SK-N-SH (cell line): Measurements from ENCODE around the gene PANX2. TPM values are rescaled to one million over a fixed set of nuclear protein-coding genes. Genes with fewer than 3 reads are reported as not detected.

Source experiments
- CTCF ChIA-PET: fragments of 300-600, 350-600 bp; formaldehyde crosslinking; extraction: SDS; loops from one replicate; lab custom pipeline; 2021; lab: Yijun Ruan, JAX
- POLR2A ChIA-PET: fragments of 350-600 bp; sonication (Branson Sonifier 250); formaldehyde crosslinking; extraction: SDS; loops from one replicate; lab custom pipeline; 2020; ENCODE audit warnings: antibody characterized with exemption, inconsistent platforms; lab: Yijun Ruan, JAX
- DNase-seq: peaks from one replicate; pipeline ENCODE4 v3.0.0; 2012
- H2AFZ ChIP-seq: fragments of 200-600 bp; sonication (generic); 2 replicates; pipeline ENCODE4 v1.8.1; 2016; ENCODE audit warnings: antibody characterized with exemption, mild to moderate bottlenecking, low read depth
- H3F3A ChIP-seq: fragments of 200-600 bp; sonication (generic); replicated peaks from 2 replicates; pipeline ENCODE3; 2016; ENCODE audit warnings: antibody characterized with exemption, mild to moderate bottlenecking; ENCODE audit not compliant: insufficient read depth
- H3K27ac ChIP-seq, 2 experiments: fragments of 200-500 bp in 1 of 2; fragments of 200-600 bp in 1 of 2; sonication (Bioruptor generic) in 1 of 2; sonication (generic), shearing (Covaris generic) in 1 of 2; 2 replicates each; pipeline versions ENCODE4 v1.5.1 to v1.6.1; 2014 to 2016; ENCODE audit warnings: low read depth in 2 of 2, inconsistent platforms in 1 of 2, low read length in 1 of 2, mild to moderate bottlenecking in 1 of 2, mixed read lengths in 1 of 2
- H3K27me3 ChIP-seq: fragments of 200-600 bp; sonication (generic), shearing (Covaris generic); 2 replicates; pipeline ENCODE4 v1.6.1; 2016; ENCODE audit warnings: mixed run types; ENCODE audit not compliant: insufficient read depth
- H3K36me3 ChIP-seq, 2 experiments: fragments of 200-500 bp in 1 of 2; fragments of 200-600 bp in 1 of 2; sonication (Bioruptor generic) in 1 of 2; sonication (generic) in 1 of 2; replicated peaks in 1 of 2; 2 replicates each; pipeline versions ENCODE3 to v1.5.1; 2014 to 2016; ENCODE audit warnings: low read length in 1 of 2, mild to moderate bottlenecking in 1 of 2; ENCODE audit not compliant: insufficient read depth in 2 of 2, control insufficient read depth in 1 of 2
- H3K4me1 ChIP-seq, 2 experiments: fragments of 200-500 bp in 1 of 2; fragments of 200-600 bp in 1 of 2; sonication (Bioruptor generic) in 1 of 2; sonication (generic), shearing (Covaris generic) in 1 of 2; 2 replicates each; pipeline versions ENCODE4 v1.5.1 to v1.6.1; 2014 to 2016; ENCODE audit warnings: low read depth in 1 of 2, low read length in 1 of 2, mixed run types in 1 of 2; ENCODE audit not compliant: insufficient read depth in 2 of 2, control insufficient read depth in 1 of 2
- H3K4me2 ChIP-seq: fragments of 200-600 bp; sonication (generic), shearing (Covaris generic); 2 replicates; pipeline ENCODE4 v1.6.1; 2017; ENCODE audit warnings: mixed run types
- H3K4me3 ChIP-seq, 2 experiments: fragments of 200-500 bp in 1 of 2; fragments of 200-600 bp in 1 of 2; sonication (Bioruptor generic) in 1 of 2; sonication (generic), shearing (Covaris generic) in 1 of 2; 2 replicates each; pipeline versions ENCODE4 v1.5.1 to v1.8.1; 2014 to 2016; ENCODE audit warnings: low read depth in 2 of 2, inconsistent platforms in 1 of 2, low read length in 1 of 2, mild to moderate bottlenecking in 1 of 2, mixed read lengths in 1 of 2, moderate library complexity in 1 of 2
- H3K79me2 ChIP-seq: fragments of 200-600 bp; sonication (generic); 2 replicates; pipeline ENCODE4 v1.8.1; 2017; ENCODE audit warnings: mild to moderate bottlenecking; ENCODE audit not compliant: insufficient read depth
- H3K9ac ChIP-seq: fragments of 200-600 bp; sonication (generic); 2 replicates; pipeline ENCODE4 v1.6.1; 2017; ENCODE audit warnings: mixed run types
- H3K9me2 ChIP-seq: fragments of 200-600 bp; sonication (generic); 2 replicates; pipeline ENCODE4 v1.6.1; 2017; ENCODE audit warnings: mixed run types
- H3K9me3 ChIP-seq: fragments of 200-600 bp; sonication (generic); 2 replicates; pipeline ENCODE4 v1.6.1; 2017; ENCODE audit warnings: mixed run types, mild to moderate bottlenecking, moderate library complexity
- H4K20me1 ChIP-seq: fragments of 200-600 bp; sonication (generic); 2 replicates; pipeline ENCODE4 v1.6.1; 2017; ENCODE audit warnings: mild to moderate bottlenecking, mixed run types; ENCODE audit not compliant: insufficient read depth
- CHD2 ChIP-seq: fragments of 150-350 bp; IDR thresholded peaks from 2 replicates; pipeline ENCODE4 v1.6.1; 2018; ENCODE audit warnings: low read length; ENCODE audit not compliant: partially characterized antibody
- FOSL2 ChIP-seq: IDR thresholded peaks from 2 replicates; pipeline ENCODE4 v1.4.0; 2012; ENCODE audit warnings: low read depth, mild to moderate bottlenecking, moderate library complexity, borderline replicate concordance
- FOXM1 ChIP-seq: IDR thresholded peaks from 2 replicates; pipeline ENCODE4 v1.4.0; 2012; ENCODE audit warnings: low read depth, mild to moderate bottlenecking
- GATA2 ChIP-seq: sonication (generic); formaldehyde crosslinking; IDR thresholded peaks from 2 replicates; pipeline ENCODE4 v1.5.0; 2020; ENCODE audit warnings: mild to moderate bottlenecking, missing genetic modification reagents
- MAX ChIP-seq: IDR thresholded peaks from 2 replicates; pipeline ENCODE4 v1.4.0; 2012; ENCODE audit warnings: low read depth
- MXI1 ChIP-seq: IDR thresholded peaks from 2 replicates; pipeline ENCODE4 v1.6.1; 2012; ENCODE audit warnings: mild to moderate bottlenecking, low read depth, low read length, improper control_type of control experiment
- RAD21 ChIP-seq: IDR thresholded peaks from 2 replicates; pipeline ENCODE4 v1.6.1; 2012; ENCODE audit warnings: mild to moderate bottlenecking, low read length
- REST ChIP-seq: IDR thresholded peaks from 2 replicates; pipeline ENCODE4 v1.6.1; 2012; ENCODE audit warnings: mild to moderate bottlenecking, low read depth, low read length, moderate library complexity
- SMC3 ChIP-seq: IDR thresholded peaks from 2 replicates; pipeline ENCODE4 v1.6.1; 2012; ENCODE audit warnings: low read depth, low read length, improper control_type of control experiment
- TAF1 ChIP-seq: IDR thresholded peaks from 2 replicates; pipeline ENCODE4 v1.6.1; 2012; ENCODE audit warnings: low read depth, mild to moderate bottlenecking, low read length, moderate library complexity, borderline replicate concordance
- USF2 ChIP-seq: fragments of 150-350 bp; IDR thresholded peaks from 2 replicates; pipeline ENCODE4 v1.6.1; 2017; ENCODE audit warnings: antibody characterized with exemption, low read length, low read depth, borderline replicate concordance
- WGBS: methylation state at CpG from one replicate; pipeline ENCODE4 v1.1.6; 2017; ENCODE audit warnings: low lambda C conversion rate; 5-methylcytosine and 5-hydroxymethylcytosine counted together
- polyA plus RNA-seq, 3 experiments: library from polyadenylated mRNA; depleted of rRNA; stranded (reverse); fragments of >200 nt; gene quantifications; 2 replicates each; pipeline ENCODE4 v1.2.3, GENCODE V29; 2012
- TF ChIP-seq, protein P1 (sequence below): fragments of 200-600 bp; sonication (generic); IDR thresholded peaks from 2 replicates; pipeline ENCODE4 v1.6.1; 2017; ENCODE audit warnings: antibody characterized with exemption, mild to moderate bottlenecking, moderate library complexity
- TF ChIP-seq, protein P2 (sequence below): fragments of 150-350 bp; IDR thresholded peaks from 2 replicates; pipeline ENCODE4 v1.6.1; 2016; ENCODE audit warnings: mild to moderate bottlenecking, low read depth, low read length
- TF ChIP-seq, protein P3 (sequence below): IDR thresholded peaks from 2 replicates; pipeline ENCODE4 v1.4.0; 2012; ENCODE audit warnings: low read depth, borderline replicate concordance

Gene PANX2
- polyA plus RNA-seq, 1 of the 3 experiments (the other 2 are of a cell fraction): 2.4 TPM

- H3K79me2 ChIP-seq: peaks cover 45% of the 10 kb centered on the region
- no peak for DNase-seq
- no peak overlapping the region for H3K4me3 ChIP-seq
- peaks cover 11% of the 10 kb centered on the region for H4K20me1 ChIP-seq
- CTCF ChIA-PET: interaction anchor here (0.8 to 3.9 kb wide), 12 partner anchors 9 to 276 kb away, joined by 3 to 52 read pairs (median 4); partner anchors contain the start of gene PANX2
- H3K9me3 ChIP-seq: no peaks in the 10 kb centered on the region
- no peak overlapping the region for H2AFZ ChIP-seq
- TF ChIP-seq MAX (no peak), MXI1 (no peak), CHD2 (no peak), FOSL2 (no peak)
- TF ChIP-seq, protein P1, sequence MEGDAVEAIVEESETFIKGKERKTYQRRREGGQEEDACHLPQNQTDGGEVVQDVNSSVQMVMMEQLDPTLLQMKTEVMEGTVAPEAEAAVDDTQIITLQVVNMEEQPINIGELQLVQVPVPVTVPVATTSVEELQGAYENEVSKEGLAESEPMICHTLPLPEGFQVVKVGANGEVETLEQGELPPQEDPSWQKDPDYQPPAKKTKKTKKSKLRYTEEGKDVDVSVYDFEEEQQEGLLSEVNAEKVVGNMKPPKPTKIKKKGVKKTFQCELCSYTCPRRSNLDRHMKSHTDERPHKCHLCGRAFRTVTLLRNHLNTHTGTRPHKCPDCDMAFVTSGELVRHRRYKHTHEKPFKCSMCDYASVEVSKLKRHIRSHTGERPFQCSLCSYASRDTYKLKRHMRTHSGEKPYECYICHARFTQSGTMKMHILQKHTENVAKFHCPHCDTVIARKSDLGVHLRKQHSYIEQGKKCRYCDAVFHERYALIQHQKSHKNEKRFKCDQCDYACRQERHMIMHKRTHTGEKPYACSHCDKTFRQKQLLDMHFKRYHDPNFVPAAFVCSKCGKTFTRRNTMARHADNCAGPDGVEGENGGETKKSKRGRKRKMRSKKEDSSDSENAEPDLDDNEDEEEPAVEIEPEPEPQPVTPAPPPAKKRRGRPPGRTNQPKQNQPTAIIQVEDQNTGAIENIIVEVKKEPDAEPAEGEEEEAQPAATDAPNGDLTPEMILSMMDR: no peak
- peaks cover 4% of the 10 kb centered on the region for H3F3A ChIP-seq
- H3K4me1 ChIP-seq: peaks cover 0 to 7% of the 10 kb centered on the region in 2 experiments; a peak in 1 of 4 replicates
- no peaks in the 10 kb centered on the region for H3K9me2 ChIP-seq
- WGBS: 95% methylated on average over 29 of the region's 45 CpGs
- no peaks in the 10 kb centered on the region for H3K27me3 ChIP-seq
- POLR2A ChIA-PET: interaction anchor here (0.7 kb wide), 1 partner anchor 52 kb away, joined by 4 read pairs; no protein-coding TSS in a partner anchor
- no peak overlapping the region for H3K9ac ChIP-seq
- H3K27ac ChIP-seq: no peak overlapping the region
- H3K36me3 ChIP-seq: peaks cover 27% of the 10 kb centered on the region in 2 experiments
- H3K4me2 ChIP-seq: no peak overlapping the region
Measured at GRCh38 chr22:50205781-50206569, 35.4 kb downstream of the PANX2 start.

GRCh38 chr22:50206599-50206998 lies 36.1 kb downstream of the PANX2 start:
- Histone ChIP-seq H3K9ac (no peak overlapping the region), H3K9me2 (no peaks in the 10 kb centered on the region), H3K27ac (no peak overlapping the region), H3F3A (peaks cover 8% of the 10 kb centered on the region), H3K4me2 (no peak overlapping the region), H2AFZ (no peak overlapping the region), H3K9me3 (no peaks in the 10 kb centered on the region), H3K27me3 (no peaks in the 10 kb centered on the region), H3K4me1 (peaks cover 0 to 7% of the 10 kb centered on the region in 2 experiments; a peak in 1 of 4 replicates), H4K20me1 (peaks cover 11% of the 10 kb centered on the region), H3K79me2 (peaks cover 42% of the 10 kb centered on the region), H3K36me3 (peaks cover 31 to 33% of the 10 kb centered on the region in 2 experiments), H3K4me3 (no peak overlapping the region)
- ChIA-PET POLR2A (interaction anchor here (0.7 kb wide), 1 partner anchor 53 kb away, joined by 4 read pairs; no protein-coding TSS in a partner anchor), CTCF (interaction anchor here (0.8 to 3.9 kb wide), 14 partner anchors 9 to 276 kb away, joined by 3 to 52 read pairs (median 4); partner anchors contain the start of gene PANX2)
- WGBS: 63% methylated on average over 10 of the region's 10 CpGs
- peak; percentile 87 for DNase-seq
- TF ChIP-seq GATA2 (CRISPR knock-in tag) (no peak), SMC3 (no peak), FOXM1 (no peak), REST (no peak), TAF1 (no peak), MXI1 (peak; percentile 47; the same call in 1 of the 2 replicates), USF2 (no peak), RAD21 (peak; percentile 22; the same call in 1 of the 2 replicates)
- TF ChIP-seq, protein P2, sequence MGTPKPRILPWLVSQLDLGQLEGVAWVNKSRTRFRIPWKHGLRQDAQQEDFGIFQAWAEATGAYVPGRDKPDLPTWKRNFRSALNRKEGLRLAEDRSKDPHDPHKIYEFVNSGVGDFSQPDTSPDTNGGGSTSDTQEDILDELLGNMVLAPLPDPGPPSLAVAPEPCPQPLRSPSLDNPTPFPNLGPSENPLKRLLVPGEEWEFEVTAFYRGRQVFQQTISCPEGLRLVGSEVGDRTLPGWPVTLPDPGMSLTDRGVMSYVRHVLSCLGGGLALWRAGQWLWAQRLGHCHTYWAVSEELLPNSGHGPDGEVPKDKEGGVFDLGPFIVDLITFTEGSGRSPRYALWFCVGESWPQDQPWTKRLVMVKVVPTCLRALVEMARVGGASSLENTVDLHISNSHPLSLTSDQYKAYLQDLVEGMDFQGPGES: no peak
- TF ChIP-seq, protein P3, sequence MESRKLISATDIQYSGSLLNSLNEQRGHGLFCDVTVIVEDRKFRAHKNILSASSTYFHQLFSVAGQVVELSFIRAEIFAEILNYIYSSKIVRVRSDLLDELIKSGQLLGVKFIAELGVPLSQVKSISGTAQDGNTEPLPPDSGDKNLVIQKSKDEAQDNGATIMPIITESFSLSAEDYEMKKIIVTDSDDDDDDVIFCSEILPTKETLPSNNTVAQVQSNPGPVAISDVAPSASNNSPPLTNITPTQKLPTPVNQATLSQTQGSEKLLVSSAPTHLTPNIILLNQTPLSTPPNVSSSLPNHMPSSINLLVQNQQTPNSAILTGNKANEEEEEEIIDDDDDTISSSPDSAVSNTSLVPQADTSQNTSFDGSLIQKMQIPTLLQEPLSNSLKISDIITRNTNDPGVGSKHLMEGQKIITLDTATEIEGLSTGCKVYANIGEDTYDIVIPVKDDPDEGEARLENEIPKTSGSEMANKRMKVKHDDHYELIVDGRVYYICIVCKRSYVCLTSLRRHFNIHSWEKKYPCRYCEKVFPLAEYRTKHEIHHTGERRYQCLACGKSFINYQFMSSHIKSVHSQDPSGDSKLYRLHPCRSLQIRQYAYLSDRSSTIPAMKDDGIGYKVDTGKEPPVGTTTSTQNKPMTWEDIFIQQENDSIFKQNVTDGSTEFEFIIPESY: no peak
